A549 (cell line): ENCODE measurements around the gene MLANA.

Experiments used
- CBX8 ChIP-seq: fragments of 200-600 bp; sonication (generic); IDR thresholded peaks from 2 replicates; pipeline ENCODE4 v1.6.1; 2016
- CEBPB ChIP-seq, 2 experiments: fragments of >200 bp in 1 of 2; sonication (Bioruptor Twin) in 1 of 2; formaldehyde crosslinking in 1 of 2; IDR thresholded peaks; 2 replicates each; pipeline ENCODE4 v1.6.1; 2012 to 2016
- CHD2 ChIP-seq: fragments of 150-350 bp; IDR thresholded peaks from 2 replicates; pipeline ENCODE4 v1.6.1; 2014; ENCODE audit warnings: low read length; ENCODE audit not compliant: partially characterized antibody
- CHD4 ChIP-seq: fragments of 200-600 bp; sonication (generic); IDR thresholded peaks from 2 replicates; pipeline ENCODE4 v1.6.1; 2016; ENCODE audit warnings: antibody characterized with exemption, mild to moderate bottlenecking, borderline replicate concordance
- ESRRA ChIP-seq: fragments of 150-350 bp; IDR thresholded peaks from 2 replicates; pipeline ENCODE4 v1.6.1; 2014; ENCODE audit warnings: mild to moderate bottlenecking, low read length, borderline replicate concordance
- JUN ChIP-seq, 2 experiments: fragments of >200 bp; sonication (Bioruptor Twin); formaldehyde crosslinking; IDR thresholded peaks; 2 replicates in 1 of 2; 3 replicates in 1 of 2; pipeline ENCODE4 v1.6.1; 2016 to 2017
- KDM1A ChIP-seq: fragments of 200-600 bp; sonication (generic); IDR thresholded peaks from 2 replicates; pipeline ENCODE4 v1.6.1; 2016; ENCODE audit warnings: low read depth, mild to moderate bottlenecking
- KDM5A ChIP-seq: fragments of 200-600 bp; sonication (generic); IDR thresholded peaks from 2 replicates; pipeline ENCODE4 v1.6.1; 2016; ENCODE audit warnings: antibody characterized with exemption, mild to moderate bottlenecking
- POLR2A ChIP-seq: IDR thresholded peaks from 2 replicates; pipeline ENCODE4 v1.6.1; 2012; ENCODE audit warnings: mild to moderate bottlenecking, low read length
- RAD21 ChIP-seq, 2 experiments: fragments of >200 bp in 1 of 2; sonication (Bioruptor Twin) in 1 of 2; formaldehyde crosslinking in 1 of 2; IDR thresholded peaks in 1 of 2; conservative IDR thresholded peaks in 1 of 2; 2 replicates in 1 of 2; 3 replicates in 1 of 2; pipeline ENCODE4 v1.6.1; 2012 to 2018; ENCODE audit warnings: inconsistent platforms in 1 of 2
- SMC3 ChIP-seq: fragments of >200 bp; sonication (Bioruptor Twin); formaldehyde crosslinking; IDR thresholded peaks from 3 replicates; pipeline ENCODE4 v1.6.1; 2018; ENCODE audit warnings: inconsistent platforms
- ZNF302 ChIP-seq: fragments of 250-450 bp; sonication (Bioruptor Pico); IDR thresholded peaks from 2 replicates; pipeline ENCODE4 v1.9.0; 2021; ENCODE audit warnings: inconsistent platforms, mild to moderate bottlenecking, moderate library complexity
- TF ChIP-seq, protein P1 (sequence below): fragments of >200 bp; sonication (Bioruptor Twin); formaldehyde crosslinking; IDR thresholded peaks from 3 replicates; pipeline ENCODE4 v1.5.1; 2016
- TF ChIP-seq, protein P2 (sequence below): fragments of 450-650 bp; IDR thresholded peaks from 2 replicates; pipeline ENCODE4 v1.6.1; 2014; ENCODE audit warnings: antibody characterized with exemption

DNA sequence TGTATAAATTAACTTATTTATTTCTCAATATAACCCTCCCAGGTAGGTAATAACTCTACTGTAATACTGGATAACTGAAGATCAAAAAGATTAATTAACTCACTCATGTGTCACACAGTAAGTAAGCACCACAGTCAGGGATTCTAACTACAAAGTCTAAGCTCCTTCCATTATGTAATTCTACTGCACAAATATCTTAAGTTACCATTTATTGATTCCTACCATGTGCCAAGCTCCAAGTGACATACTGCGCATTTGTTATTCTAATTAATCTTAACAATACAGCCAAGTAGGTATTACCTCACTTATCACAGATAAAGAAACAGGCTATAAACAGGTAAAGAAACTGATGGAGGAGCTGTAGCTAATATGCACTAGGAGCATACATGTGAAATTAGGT, 66.5 kb downstream of the MLANA start:
- no peak for TF ChIP-seq KDM5A
- TF ChIP-seq, protein P1, sequence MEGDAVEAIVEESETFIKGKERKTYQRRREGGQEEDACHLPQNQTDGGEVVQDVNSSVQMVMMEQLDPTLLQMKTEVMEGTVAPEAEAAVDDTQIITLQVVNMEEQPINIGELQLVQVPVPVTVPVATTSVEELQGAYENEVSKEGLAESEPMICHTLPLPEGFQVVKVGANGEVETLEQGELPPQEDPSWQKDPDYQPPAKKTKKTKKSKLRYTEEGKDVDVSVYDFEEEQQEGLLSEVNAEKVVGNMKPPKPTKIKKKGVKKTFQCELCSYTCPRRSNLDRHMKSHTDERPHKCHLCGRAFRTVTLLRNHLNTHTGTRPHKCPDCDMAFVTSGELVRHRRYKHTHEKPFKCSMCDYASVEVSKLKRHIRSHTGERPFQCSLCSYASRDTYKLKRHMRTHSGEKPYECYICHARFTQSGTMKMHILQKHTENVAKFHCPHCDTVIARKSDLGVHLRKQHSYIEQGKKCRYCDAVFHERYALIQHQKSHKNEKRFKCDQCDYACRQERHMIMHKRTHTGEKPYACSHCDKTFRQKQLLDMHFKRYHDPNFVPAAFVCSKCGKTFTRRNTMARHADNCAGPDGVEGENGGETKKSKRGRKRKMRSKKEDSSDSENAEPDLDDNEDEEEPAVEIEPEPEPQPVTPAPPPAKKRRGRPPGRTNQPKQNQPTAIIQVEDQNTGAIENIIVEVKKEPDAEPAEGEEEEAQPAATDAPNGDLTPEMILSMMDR: no peak
- TF ChIP-seq ESRRA: no peak
- TF ChIP-seq KDM1A: no peak
- TF ChIP-seq CHD2: no peak
- TF ChIP-seq RAD21 (conservative IDR thresholded peaks at IDR 0.05 in 1 of 2, IDR thresholded peaks at IDR 0.05 in 1 of 2): no peak
- no peak for TF ChIP-seq CEBPB (IDR thresholded peaks at IDR 0.05)
- TF ChIP-seq ZNF302 (CRISPR knock-in tag): no peak
- no peak for TF ChIP-seq SMC3
- no peak for TF ChIP-seq CHD4
- no peak for TF ChIP-seq CBX8
- no peak for TF ChIP-seq POLR2A
- no peak for TF ChIP-seq JUN (IDR thresholded peaks at IDR 0.05)
- TF ChIP-seq, protein P2, sequence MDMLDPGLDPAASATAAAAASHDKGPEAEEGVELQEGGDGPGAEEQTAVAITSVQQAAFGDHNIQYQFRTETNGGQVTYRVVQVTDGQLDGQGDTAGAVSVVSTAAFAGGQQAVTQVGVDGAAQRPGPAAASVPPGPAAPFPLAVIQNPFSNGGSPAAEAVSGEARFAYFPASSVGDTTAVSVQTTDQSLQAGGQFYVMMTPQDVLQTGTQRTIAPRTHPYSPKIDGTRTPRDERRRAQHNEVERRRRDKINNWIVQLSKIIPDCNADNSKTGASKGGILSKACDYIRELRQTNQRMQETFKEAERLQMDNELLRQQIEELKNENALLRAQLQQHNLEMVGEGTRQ: no peak
